Measurements from ENCODE around the gene TCF3. TPM values are rescaled to one million over a fixed set of nuclear protein-coding genes. Genes with fewer than 3 reads are reported as not detected.
A peak's percentile ranks its signal among the peaks of the same experiment; 100 is the strongest.

Gene TCF3
- total and polyA plus RNA-seq, 10 of the 15 experiments (the other 5 are each of a cell fraction or from before 2014, with no cell fraction given) = 6.7 to 282 (median 70.7) TPM

DNA sequence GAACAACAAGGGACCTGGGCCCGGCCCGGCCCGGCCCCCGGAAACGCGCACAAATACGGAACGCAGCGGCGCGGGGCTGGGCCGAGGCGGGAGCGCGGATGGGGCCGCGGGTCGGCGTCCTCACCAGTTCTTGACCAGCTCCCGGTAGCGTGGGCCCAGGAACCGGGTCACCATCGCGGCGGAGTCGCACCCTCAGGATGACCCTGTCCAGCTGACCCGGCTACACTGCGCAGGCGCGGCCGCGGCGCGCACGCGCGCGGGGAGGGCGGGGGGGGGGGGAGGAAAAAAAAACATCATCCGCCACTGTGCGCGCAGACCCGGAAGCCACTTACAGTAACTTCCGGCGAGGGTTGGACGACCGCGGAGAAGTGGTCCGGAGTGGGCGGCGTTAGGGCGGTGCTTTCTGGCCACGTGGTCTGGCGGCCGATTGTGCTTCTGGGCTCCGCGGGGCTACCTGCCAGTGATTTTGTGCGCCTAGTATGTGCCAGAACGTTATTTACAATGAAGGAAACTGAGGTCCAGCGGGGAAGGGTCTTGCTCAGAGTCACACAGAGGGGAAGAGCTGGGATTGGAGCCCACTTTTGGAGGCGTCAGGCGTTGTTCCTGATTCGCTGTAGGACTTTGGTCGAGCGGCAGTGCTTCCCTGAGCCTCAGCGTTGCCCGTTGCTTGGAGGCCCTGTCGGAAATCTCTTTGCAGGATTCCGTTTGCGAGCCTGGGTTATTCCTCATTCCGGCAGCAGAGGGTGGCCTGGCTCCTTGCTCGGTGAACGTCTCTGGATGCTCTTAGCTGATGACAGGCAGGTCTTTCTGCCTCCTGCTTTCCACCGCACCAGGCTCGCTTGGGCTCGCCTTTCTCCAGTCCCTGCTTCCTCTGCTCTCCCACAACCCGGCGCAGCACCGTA is 46.9 kb downstream of the TCF3 start, which contains the start of gene UQCR11 (continued):
- TF ChIP-seq, protein P1, sequence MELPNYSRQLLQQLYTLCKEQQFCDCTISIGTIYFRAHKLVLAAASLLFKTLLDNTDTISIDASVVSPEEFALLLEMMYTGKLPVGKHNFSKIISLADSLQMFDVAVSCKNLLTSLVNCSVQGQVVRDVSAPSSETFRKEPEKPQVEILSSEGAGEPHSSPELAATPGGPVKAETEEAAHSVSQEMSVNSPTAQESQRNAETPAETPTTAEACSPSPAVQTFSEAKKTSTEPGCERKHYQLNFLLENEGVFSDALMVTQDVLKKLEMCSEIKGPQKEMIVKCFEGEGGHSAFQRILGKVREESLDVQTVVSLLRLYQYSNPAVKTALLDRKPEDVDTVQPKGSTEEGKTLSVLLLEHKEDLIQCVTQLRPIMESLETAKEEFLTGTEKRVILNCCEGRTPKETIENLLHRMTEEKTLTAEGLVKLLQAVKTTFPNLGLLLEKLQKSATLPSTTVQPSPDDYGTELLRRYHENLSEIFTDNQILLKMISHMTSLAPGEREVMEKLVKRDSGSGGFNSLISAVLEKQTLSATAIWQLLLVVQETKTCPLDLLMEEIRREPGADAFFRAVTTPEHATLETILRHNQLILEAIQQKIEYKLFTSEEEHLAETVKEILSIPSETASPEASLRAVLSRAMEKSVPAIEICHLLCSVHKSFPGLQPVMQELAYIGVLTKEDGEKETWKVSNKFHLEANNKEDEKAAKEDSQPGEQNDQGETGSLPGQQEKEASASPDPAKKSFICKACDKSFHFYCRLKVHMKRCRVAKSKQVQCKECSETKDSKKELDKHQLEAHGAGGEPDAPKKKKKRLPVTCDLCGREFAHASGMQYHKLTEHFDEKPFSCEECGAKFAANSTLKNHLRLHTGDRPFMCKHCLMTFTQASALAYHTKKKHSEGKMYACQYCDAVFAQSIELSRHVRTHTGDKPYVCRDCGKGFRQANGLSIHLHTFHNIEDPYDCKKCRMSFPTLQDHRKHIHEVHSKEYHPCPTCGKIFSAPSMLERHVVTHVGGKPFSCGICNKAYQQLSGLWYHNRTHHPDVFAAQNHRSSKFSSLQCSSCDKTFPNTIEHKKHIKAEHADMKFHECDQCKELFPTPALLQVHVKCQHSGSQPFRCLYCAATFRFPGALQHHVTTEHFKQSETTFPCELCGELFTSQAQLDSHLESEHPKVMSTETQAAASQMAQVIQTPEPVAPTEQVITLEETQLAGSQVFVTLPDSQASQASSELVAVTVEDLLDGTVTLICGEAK (IDR thresholded peaks at IDR 0.05; ENCODE audit: borderline replicate concordance) = 0 out of 2 replicates have a peak, but pooled peaks have one; percentile 63
- TF ChIP-seq NFXL1 (IDR thresholded peaks at IDR 0.05; ENCODE audit: borderline replicate concordance) (no peak), MEF2B (IDR thresholded peaks at IDR 0.05; ENCODE audit: partially characterized antibody, poor library complexity, severe bottlenecking) (no peak), ESRRA (IDR thresholded peaks at IDR 0.05; ENCODE audit: low read length) (no peak), CBFB (IDR thresholded peaks at IDR 0.05; ENCODE audit: low read depth) (no peak), CREB1 (IDR thresholded peaks at IDR 0.05; ENCODE audit: low read depth) (0 out of 2 replicates have a peak, but pooled peaks have one; percentile 16), ZNF622 (IDR thresholded peaks at IDR 0.05) (no peak), IKZF2 (IDR thresholded peaks at IDR 0.05) (peak; percentile 37 to 45; a peak in 2 of 4 replicates)
- TF ChIP-seq, protein P2, sequence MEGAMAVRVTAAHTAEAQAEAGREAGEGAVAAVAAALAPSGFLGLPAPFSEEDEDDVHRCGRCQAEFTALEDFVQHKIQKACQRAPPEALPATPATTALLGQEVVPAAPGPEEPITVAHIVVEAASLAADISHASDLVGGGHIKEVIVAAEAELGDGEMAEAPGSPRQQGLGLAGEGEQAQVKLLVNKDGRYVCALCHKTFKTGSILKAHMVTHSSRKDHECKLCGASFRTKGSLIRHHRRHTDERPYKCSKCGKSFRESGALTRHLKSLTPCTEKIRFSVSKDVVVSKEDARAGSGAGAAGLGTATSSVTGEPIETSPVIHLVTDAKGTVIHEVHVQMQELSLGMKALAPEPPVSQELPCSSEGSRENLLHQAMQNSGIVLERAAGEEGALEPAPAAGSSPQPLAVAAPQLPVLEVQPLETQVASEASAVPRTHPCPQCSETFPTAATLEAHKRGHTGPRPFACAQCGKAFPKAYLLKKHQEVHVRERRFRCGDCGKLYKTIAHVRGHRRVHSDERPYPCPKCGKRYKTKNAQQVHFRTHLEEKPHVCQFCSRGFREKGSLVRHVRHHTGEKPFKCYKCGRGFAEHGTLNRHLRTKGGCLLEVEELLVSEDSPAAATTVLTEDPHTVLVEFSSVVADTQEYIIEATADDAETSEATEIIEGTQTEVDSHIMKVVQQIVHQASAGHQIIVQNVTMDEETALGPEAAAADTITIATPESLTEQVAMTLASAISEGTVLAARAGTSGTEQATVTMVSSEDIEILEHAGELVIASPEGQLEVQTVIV (IDR thresholded peaks at IDR 0.05; ENCODE audit: borderline replicate concordance, partially characterized antibody) = no peak
- TF ChIP-seq, protein P3, sequence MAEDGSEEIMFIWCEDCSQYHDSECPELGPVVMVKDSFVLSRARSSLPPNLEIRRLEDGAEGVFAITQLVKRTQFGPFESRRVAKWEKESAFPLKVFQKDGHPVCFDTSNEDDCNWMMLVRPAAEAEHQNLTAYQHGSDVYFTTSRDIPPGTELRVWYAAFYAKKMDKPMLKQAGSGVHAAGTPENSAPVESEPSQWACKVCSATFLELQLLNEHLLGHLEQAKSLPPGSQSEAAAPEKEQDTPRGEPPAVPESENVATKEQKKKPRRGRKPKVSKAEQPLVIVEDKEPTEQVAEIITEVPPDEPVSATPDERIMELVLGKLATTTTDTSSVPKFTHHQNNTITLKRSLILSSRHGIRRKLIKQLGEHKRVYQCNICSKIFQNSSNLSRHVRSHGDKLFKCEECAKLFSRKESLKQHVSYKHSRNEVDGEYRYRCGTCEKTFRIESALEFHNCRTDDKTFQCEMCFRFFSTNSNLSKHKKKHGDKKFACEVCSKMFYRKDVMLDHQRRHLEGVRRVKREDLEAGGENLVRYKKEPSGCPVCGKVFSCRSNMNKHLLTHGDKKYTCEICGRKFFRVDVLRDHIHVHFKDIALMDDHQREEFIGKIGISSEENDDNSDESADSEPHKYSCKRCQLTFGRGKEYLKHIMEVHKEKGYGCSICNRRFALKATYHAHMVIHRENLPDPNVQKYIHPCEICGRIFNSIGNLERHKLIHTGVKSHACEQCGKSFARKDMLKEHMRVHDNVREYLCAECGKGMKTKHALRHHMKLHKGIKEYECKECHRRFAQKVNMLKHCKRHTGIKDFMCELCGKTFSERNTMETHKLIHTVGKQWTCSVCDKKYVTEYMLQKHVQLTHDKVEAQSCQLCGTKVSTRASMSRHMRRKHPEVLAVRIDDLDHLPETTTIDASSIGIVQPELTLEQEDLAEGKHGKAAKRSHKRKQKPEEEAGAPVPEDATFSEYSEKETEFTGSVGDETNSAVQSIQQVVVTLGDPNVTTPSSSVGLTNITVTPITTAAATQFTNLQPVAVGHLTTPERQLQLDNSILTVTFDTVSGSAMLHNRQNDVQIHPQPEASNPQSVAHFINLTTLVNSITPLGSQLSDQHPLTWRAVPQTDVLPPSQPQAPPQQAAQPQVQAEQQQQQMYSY (CRISPR knock-in tag; IDR thresholded peaks at IDR 0.05) = no peak
- TF ChIP-seq, protein P4, sequence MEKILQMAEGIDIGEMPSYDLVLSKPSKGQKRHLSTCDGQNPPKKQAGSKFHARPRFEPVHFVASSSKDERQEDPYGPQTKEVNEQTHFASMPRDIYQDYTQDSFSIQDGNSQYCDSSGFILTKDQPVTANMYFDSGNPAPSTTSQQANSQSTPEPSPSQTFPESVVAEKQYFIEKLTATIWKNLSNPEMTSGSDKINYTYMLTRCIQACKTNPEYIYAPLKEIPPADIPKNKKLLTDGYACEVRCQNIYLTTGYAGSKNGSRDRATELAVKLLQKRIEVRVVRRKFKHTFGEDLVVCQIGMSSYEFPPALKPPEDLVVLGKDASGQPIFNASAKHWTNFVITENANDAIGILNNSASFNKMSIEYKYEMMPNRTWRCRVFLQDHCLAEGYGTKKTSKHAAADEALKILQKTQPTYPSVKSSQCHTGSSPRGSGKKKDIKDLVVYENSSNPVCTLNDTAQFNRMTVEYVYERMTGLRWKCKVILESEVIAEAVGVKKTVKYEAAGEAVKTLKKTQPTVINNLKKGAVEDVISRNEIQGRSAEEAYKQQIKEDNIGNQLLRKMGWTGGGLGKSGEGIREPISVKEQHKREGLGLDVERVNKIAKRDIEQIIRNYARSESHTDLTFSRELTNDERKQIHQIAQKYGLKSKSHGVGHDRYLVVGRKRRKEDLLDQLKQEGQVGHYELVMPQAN (conservative IDR thresholded peaks at IDR 0.05) = peak; percentile 72
- TF ChIP-seq, protein P5, sequence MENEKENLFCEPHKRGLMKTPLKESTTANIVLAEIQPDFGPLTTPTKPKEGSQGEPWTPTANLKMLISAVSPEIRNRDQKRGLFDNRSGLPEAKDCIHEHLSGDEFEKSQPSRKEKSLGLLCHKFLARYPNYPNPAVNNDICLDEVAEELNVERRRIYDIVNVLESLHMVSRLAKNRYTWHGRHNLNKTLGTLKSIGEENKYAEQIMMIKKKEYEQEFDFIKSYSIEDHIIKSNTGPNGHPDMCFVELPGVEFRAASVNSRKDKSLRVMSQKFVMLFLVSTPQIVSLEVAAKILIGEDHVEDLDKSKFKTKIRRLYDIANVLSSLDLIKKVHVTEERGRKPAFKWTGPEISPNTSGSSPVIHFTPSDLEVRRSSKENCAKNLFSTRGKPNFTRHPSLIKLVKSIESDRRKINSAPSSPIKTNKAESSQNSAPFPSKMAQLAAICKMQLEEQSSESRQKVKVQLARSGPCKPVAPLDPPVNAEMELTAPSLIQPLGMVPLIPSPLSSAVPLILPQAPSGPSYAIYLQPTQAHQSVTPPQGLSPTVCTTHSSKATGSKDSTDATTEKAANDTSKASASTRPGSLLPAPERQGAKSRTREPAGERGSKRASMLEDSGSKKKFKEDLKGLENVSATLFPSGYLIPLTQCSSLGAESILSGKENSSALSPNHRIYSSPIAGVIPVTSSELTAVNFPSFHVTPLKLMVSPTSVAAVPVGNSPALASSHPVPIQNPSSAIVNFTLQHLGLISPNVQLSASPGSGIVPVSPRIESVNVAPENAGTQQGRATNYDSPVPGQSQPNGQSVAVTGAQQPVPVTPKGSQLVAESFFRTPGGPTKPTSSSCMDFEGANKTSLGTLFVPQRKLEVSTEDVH (IDR thresholded peaks at IDR 0.05; ENCODE audit: low read depth, partially characterized antibody) = no peak

Measured in GM12878 (cell line).